Hepatocyte (in vitro differentiated cells): ENCODE results near the gene NPHP1. TPM values are rescaled to one million over a fixed set of nuclear protein-coding genes. Genes with fewer than 3 reads are reported as not detected.
"Not testable (repeated sequence)": the region's sequence is repeated elsewhere in the genome, so short reads cannot be mapped to it uniquely, and the experiment has no call there.

ENCODE experiments used
- DNase-seq: peaks from one replicate; pipeline ENCODE4 v3.0.0-alpha.2; 2016; ENCODE audit warnings: low spot score
- H2AFZ ChIP-seq: fragments of 200-600 bp; sonication (generic); 2 replicates; pipeline ENCODE4 v1.6.0; 2016; ENCODE audit warnings: antibody characterized with exemption, mild to moderate bottlenecking
- H3K27ac ChIP-seq: fragments of 200-600 bp; sonication (generic); 2 replicates; pipeline ENCODE4 v1.5.1; 2016; ENCODE audit warnings: mild to moderate bottlenecking
- H3K27me3 ChIP-seq: fragments of 200-600 bp; sonication (generic); 2 replicates; pipeline ENCODE4 v1.6.1; 2016
- H3K36me3 ChIP-seq: fragments of 200-600 bp; sonication (generic); replicated peaks from 2 replicates; pipeline ENCODE4 v1.5.1; 2016; ENCODE audit warnings: low read depth; ENCODE audit not compliant: insufficient read depth
- H3K4me1 ChIP-seq: fragments of 200-600 bp; sonication (generic); 2 replicates; pipeline ENCODE4 v1.5.1; 2016; ENCODE audit warnings: mild to moderate bottlenecking, moderate library complexity; ENCODE audit not compliant: insufficient read depth
- H3K4me2 ChIP-seq: fragments of 200-600 bp; sonication (generic); 2 replicates; pipeline ENCODE4 v1.6.0; 2016
- H3K4me3 ChIP-seq: fragments of 200-600 bp; sonication (generic); 2 replicates; pipeline ENCODE4 v1.5.1; 2016; ENCODE audit warnings: mild to moderate bottlenecking
- H3K79me2 ChIP-seq: fragments of 200-600 bp; sonication (generic); 2 replicates; pipeline ENCODE4 v1.6.0; 2017; ENCODE audit warnings: mild to moderate bottlenecking
- H3K9me2 ChIP-seq: fragments of 200-600 bp; sonication (generic); replicated peaks from 2 replicates; pipeline ENCODE4 v1.6.0; 2017; ENCODE audit warnings: mild to moderate bottlenecking; ENCODE audit not compliant: insufficient read depth
- H3K9me3 ChIP-seq: fragments of 200-600 bp; sonication (generic); 2 replicates; pipeline ENCODE4 v1.5.1; 2016; ENCODE audit warnings: low read depth, mild to moderate bottlenecking
- H4K20me1 ChIP-seq: fragments of 200-600 bp; sonication (generic); 2 replicates; pipeline ENCODE4 v1.6.0; 2016; ENCODE audit warnings: mild to moderate bottlenecking; ENCODE audit not compliant: insufficient read depth, poor library complexity, severe bottlenecking
- EZH2 ChIP-seq: fragments of 200-600 bp; sonication (generic); IDR thresholded peaks from 2 replicates; pipeline ENCODE4 v1.6.1; 2016; ENCODE audit warnings: antibody characterized with exemption, mild to moderate bottlenecking, borderline replicate concordance
- EZH2phosphoT487 ChIP-seq: fragments of 200-600 bp; sonication (generic); IDR thresholded peaks from one replicate; pipeline ENCODE4 v1.6.1; 2018; ENCODE audit warnings: antibody characterized with exemption, mild to moderate bottlenecking, low read depth, moderate library complexity; ENCODE audit not compliant: unreplicated experiment, severe bottlenecking
- WGBS: methylation state at CpG from one replicate; pipeline ENCODE4 v1.1.6; 2016; ENCODE audit warnings: low lambda C conversion rate; ENCODE audit errors: missing lambda C conversion rate; 5-methylcytosine and 5-hydroxymethylcytosine counted together
- polyA plus RNA-seq: library from polyadenylated mRNA; unstranded; fragments of >200 nt; fragmentation: Nextera tagmentation; extraction: Ambion mirVana; gene quantifications from 2 replicates; pipeline ENCODE4 v1.2.1, GENCODE V29; 2016
- total RNA-seq: library from RNA; depleted of rRNA; stranded (reverse); fragments of >200 nt; gene quantifications from 2 replicates; pipeline ENCODE4 v1.2.3, GENCODE V29; 2014
- TF ChIP-seq, protein P1 (sequence below): fragments of 200-600 bp; sonication (generic); IDR thresholded peaks from 2 replicates; pipeline ENCODE4 v1.5.1; 2016; ENCODE audit warnings: antibody characterized with exemption, mild to moderate bottlenecking; ENCODE audit not compliant: poor library complexity

Gene NPHP1
- total and polyA plus RNA-seq, 2 experiments from 2014 or later: 1.3 to 1.6 TPM

DNA sequence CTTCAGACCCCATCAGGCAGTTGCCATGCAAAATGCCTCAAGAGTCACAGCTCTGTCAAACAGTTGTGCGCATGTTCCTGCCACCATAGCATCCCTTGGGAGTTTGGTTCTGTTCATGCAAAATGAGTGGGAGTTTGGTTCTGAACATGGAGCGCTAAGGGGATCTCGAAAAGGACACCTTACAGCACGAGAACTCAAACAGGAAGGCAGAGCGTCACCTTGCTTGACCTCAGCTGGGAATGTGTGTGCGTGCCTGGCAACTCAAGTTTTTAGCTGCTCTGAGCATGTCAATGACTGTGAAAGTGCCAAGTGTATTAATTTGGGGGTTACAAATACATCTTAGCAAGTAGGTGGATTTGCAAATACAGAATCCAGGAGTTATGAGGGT lies 105.8 kb downstream of the NPHP1 start:
- Histone ChIP-seq H3K27me3 (no peaks in the 10 kb centered on the region), H4K20me1 (no peaks in the 10 kb centered on the region), H2AFZ (no peak overlapping the region), H3K9me3 (no peaks in the 10 kb centered on the region), H3K36me3 (no peaks in the 10 kb centered on the region), H3K79me2 (no peaks in the 10 kb centered on the region), H3K9me2 (no peaks in the 10 kb centered on the region), H3K4me1 (peaks cover 20% of the 10 kb centered on the region), H3K4me3 (no peak overlapping the region), H3K4me2 (no peak overlapping the region), H3K27ac (no peak overlapping the region)
- DNase-seq: no peak
- TF ChIP-seq EZH2 (no peak), EZH2phosphoT487 (no peak)
- TF ChIP-seq, protein P1, sequence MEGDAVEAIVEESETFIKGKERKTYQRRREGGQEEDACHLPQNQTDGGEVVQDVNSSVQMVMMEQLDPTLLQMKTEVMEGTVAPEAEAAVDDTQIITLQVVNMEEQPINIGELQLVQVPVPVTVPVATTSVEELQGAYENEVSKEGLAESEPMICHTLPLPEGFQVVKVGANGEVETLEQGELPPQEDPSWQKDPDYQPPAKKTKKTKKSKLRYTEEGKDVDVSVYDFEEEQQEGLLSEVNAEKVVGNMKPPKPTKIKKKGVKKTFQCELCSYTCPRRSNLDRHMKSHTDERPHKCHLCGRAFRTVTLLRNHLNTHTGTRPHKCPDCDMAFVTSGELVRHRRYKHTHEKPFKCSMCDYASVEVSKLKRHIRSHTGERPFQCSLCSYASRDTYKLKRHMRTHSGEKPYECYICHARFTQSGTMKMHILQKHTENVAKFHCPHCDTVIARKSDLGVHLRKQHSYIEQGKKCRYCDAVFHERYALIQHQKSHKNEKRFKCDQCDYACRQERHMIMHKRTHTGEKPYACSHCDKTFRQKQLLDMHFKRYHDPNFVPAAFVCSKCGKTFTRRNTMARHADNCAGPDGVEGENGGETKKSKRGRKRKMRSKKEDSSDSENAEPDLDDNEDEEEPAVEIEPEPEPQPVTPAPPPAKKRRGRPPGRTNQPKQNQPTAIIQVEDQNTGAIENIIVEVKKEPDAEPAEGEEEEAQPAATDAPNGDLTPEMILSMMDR: no peak
- WGBS: 92% methylated on average over 6 of the region's 6 CpGs

DNA sequence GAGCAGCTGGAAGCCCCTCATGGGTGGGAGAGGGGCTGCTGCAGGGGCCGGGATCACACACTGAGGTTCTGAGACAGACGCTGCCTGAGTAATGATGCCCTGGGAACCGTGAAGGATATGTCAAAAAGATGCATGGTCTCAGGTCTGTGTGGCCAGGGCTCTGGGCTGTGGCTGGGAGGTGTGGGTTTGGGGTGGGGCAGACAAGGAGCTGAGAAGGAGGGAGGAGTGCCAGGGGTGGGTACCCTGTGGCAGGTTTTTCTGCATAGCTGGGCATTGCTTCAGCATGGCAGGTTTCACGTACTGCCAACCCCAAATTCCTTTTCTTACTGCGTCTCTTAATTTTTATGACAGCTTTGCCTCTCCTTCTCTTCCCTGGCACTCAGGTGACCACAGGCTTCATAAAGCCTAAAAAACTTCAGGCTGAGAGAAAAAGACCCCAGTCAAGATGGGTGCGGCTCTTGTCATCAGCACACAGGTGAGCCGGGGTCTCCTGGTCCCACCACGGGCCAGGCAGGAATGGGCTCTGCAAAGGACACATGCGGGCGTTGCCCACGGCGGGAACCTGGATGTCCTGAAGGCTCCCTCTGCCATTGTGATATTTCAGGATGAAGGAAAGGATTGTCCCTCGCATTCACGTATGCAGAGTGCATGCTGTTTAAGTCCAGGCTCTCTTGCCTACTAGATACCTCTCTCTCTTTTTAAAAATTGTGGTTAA lies 107.2 kb downstream of the NPHP1 start:
- TF ChIP-seq, protein P1: no peak
- no peak for TF ChIP-seq EZH2
- no peak for TF ChIP-seq EZH2phosphoT487
- H3K79me2 ChIP-seq: no peaks in the 10 kb centered on the region
- no peak overlapping the region for H2AFZ ChIP-seq
- no peaks in the 10 kb centered on the region for H3K9me2 ChIP-seq
- H4K20me1 ChIP-seq: no peaks in the 10 kb centered on the region
- no peak overlapping the region for H3K4me3 ChIP-seq
- H3K27ac ChIP-seq: no peak overlapping the region
- DNase-seq: no peak
- H3K4me1 ChIP-seq: peaks cover 16% of the 10 kb centered on the region
- H3K36me3 ChIP-seq: no peaks in the 10 kb centered on the region
- WGBS: 85% methylated on average over 14 of the region's 14 CpGs
- no peaks in the 10 kb centered on the region for H3K27me3 ChIP-seq
- H3K9me3 ChIP-seq: no peaks in the 10 kb centered on the region
- H3K4me2 ChIP-seq: no peak overlapping the region

DNA sequence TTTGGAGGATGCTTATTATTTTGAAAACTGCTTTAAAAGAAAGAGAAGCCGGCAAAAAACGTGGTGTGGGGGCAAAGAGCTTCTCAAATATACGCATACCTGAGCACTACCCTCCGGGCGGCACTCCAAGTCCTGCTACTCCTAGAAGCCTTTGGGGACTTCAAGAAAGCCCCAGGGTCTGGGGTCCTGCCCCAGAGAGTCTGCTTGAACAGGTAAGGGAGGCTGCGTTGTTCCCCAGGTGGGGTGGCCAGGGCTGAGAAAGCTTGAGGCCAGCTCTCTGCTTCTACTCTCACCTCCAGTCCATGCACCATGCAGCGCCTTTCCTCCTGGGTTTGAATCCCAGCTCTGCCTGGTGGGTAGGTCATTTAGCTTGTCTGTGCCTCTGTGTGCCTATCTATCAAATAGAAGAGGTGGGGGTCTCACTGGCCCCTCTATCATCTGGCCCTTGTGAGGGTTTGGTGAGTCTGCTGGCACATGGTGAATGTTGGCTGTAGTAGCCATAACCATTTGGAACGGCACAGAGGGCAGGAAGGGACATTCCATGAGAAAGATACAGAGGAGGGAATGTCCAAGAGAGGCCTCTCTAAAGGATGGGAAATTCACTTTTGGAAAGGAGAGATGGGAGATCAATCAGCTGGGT lies 108.7 kb downstream of the NPHP1 start:
- no peaks in the 10 kb centered on the region for H3K9me3 ChIP-seq
- peaks cover 4% of the 10 kb centered on the region for H3K4me1 ChIP-seq
- H3K9me2 ChIP-seq: no peaks in the 10 kb centered on the region
- H4K20me1 ChIP-seq: no peaks in the 10 kb centered on the region
- no peak for TF ChIP-seq EZH2
- TF ChIP-seq EZH2phosphoT487: no peak
- TF ChIP-seq, protein P1: no peak
- no peak overlapping the region for H3K4me3 ChIP-seq
- no peak for DNase-seq
- H3K27ac ChIP-seq: no peak overlapping the region
- H2AFZ ChIP-seq: no peak overlapping the region
- no peaks in the 10 kb centered on the region for H3K27me3 ChIP-seq
- WGBS: 93% methylated on average over 8 of the region's 8 CpGs
- no peaks in the 10 kb centered on the region for H3K79me2 ChIP-seq
- H3K36me3 ChIP-seq: no peaks in the 10 kb centered on the region
- no peak overlapping the region for H3K4me2 ChIP-seq

DNA sequence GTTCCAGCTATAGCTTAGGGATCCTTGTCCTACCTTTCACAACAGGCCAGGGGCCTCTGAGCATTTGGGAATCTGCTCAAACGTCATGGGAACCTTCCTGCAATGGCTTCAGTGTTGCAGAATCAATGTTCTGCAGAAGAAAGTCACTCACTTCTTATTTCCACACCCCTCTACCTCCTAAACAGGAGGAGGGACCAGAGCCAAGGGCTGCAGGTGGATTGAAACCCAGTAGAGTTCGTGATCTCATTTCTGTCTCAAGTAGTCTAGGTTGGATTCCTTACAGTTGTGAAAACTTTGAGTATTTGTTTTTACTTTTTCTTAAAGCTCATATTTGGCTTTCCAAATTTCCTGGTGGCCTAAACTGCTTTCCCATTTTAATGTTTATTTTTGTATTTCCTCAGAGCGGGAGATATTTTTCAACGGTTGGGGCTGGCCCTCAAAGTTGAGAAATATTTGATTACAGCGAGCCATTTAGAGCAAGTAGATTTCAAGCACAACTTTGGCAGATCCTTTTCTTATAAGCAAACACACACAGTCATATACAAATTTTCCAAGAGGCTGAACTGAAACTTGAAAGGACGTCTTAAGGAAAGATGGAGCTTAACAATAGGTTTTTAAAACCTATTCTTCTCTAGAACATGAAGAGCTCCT lies 109.8 kb downstream of the NPHP1 start:
- WGBS: 71% methylated on average over 5 of the region's 6 CpGs
- not testable (repeated sequence) for H3K4me2 ChIP-seq, H3K4me3 ChIP-seq, H3K27ac ChIP-seq, H4K20me1 ChIP-seq, H3K9me3 ChIP-seq, H3K36me3 ChIP-seq, H3K9me2 ChIP-seq, H3K4me1 ChIP-seq, DNase-seq, H2AFZ ChIP-seq, H3K79me2 ChIP-seq, H3K27me3 ChIP-seq

DNA sequence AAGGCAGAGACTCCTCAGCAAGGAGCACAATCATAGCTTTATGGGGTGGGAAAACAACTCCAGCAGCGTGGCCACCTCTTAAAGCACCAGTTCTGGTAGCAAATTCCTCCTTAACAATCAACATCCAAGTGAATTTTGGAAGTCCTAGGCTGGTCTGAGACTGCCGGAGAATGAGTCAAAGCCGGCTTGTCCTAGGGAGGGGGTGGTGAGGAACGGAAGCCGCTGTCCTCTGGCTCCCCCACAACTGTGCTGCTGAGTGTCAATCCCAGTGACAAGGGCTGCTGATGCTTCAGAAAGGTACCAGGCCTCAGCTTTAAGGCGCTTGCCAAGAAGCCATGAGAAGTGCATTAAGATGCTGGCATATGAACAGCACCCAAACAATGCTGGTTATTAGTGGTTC lies 110.9 kb downstream of the NPHP1 start:
- H2AFZ ChIP-seq, H3K9me2 ChIP-seq, H3K4me1 ChIP-seq, H3K4me3 ChIP-seq, H3K79me2 ChIP-seq, H3K27ac ChIP-seq, H4K20me1 ChIP-seq, DNase-seq, H3K27me3 ChIP-seq, H3K9me3 ChIP-seq, H3K36me3 ChIP-seq, H3K4me2 ChIP-seq: not testable (repeated sequence)
- WGBS: no CpG with 5 or more reads among the region's 6 CpGs

DNA sequence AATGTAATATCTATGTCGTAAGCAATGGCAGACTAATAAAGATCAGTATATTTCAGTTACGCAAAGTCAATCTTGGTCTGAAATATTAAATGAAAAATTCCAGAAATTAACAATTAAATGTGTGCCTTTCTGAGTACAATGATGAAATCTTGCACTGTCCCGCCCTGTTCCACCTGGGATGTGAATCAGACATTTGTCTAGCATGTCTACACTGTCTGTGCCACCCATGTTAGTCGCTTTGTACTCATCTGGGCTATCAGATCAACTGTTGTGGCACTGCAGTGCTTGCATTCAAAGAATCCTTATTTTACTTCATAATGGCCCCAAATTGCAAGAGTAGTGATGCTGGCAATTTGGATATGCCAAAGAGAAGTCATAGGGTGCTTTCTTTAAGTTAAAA lies 114.6 kb downstream of the NPHP1 start:
- H3K4me3 ChIP-seq, H3K36me3 ChIP-seq, H3K79me2 ChIP-seq, H3K27me3 ChIP-seq, DNase-seq, H3K27ac ChIP-seq, H3K4me2 ChIP-seq, H3K9me2 ChIP-seq, H3K9me3 ChIP-seq, H2AFZ ChIP-seq, H3K4me1 ChIP-seq, H4K20me1 ChIP-seq: not testable (repeated sequence)
- 51% methylated on average over 2 of the region's 4 CpGs for WGBS
